22Rv1 (cell line): Measurements from ENCODE around the gene BPGM.

Experiments
- CTCF ChIP-seq: fragments of 450-650 bp; IDR thresholded peaks from 2 replicates; pipeline ENCODE4 v1.5.1; 2017; ENCODE audit warnings: mild to moderate bottlenecking
- ZFX ChIP-seq: fragments of 450-650 bp; IDR thresholded peaks from 2 replicates; pipeline ENCODE4 v1.6.1; 2017; ENCODE audit warnings: antibody characterized with exemption, borderline replicate concordance

GRCh38 chr7:134699899-134700298 lies 53.2 kb downstream of the BPGM start:
- TF ChIP-seq CTCF, result no peak
- no peak for TF ChIP-seq ZFX
